GM18870 (cell line): ENCODE data around the gene EPHA1.
"Not testable (repeated sequence)": the region's sequence is repeated elsewhere in the genome, so short reads cannot be mapped to it uniquely, and the experiment has no call there.

Experiments used
- ATAC-seq: cut with Tn5 transposase; IDR thresholded peaks from one replicate; pipeline ENCODE4 v1.9.1; 2021; ENCODE audit warnings: moderate library complexity; ENCODE audit not compliant: unreplicated experiment

EPHA1 gene

DNA sequence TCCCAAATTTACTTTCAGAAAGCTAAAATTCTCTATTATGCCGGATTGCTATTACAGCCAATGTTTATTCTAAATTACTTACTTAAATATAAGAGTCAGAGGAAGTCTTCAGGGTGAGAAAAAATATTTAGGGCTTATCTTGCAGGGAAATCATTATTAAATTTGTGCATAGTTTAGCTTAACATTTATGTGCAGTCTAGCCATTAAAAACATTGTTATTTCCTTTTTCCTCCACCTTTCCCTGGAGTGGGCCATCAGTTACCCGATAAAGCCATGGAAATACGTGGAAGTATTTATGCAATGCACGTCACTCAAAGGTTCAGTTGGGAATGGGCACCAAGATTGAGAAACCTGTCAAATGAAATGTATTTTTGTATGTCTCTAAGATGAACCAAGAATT is 25.1 kb upstream of the EPHA1 start:
- no peak for ATAC-seq

DNA sequence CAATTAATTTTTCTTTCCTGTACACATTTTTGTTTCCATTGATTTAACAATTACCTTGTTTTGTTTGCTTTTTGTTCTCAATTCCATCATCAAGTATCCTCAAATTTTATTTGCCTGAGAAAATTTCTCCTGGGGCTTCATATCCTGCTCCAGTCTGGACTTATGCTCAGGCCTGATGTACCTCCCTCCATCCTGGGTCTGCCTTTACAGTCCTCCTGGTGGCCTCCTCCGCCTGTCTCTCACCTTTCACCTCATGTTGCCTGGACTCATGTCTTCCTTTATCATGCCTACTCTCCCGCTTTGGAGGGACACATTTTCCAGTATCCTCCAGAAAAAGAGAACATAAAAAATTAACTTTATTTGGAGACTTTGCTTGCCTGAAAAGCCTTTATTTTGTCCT is 22.5 kb upstream of the EPHA1 start:
- ATAC-seq, result no peak

DNA sequence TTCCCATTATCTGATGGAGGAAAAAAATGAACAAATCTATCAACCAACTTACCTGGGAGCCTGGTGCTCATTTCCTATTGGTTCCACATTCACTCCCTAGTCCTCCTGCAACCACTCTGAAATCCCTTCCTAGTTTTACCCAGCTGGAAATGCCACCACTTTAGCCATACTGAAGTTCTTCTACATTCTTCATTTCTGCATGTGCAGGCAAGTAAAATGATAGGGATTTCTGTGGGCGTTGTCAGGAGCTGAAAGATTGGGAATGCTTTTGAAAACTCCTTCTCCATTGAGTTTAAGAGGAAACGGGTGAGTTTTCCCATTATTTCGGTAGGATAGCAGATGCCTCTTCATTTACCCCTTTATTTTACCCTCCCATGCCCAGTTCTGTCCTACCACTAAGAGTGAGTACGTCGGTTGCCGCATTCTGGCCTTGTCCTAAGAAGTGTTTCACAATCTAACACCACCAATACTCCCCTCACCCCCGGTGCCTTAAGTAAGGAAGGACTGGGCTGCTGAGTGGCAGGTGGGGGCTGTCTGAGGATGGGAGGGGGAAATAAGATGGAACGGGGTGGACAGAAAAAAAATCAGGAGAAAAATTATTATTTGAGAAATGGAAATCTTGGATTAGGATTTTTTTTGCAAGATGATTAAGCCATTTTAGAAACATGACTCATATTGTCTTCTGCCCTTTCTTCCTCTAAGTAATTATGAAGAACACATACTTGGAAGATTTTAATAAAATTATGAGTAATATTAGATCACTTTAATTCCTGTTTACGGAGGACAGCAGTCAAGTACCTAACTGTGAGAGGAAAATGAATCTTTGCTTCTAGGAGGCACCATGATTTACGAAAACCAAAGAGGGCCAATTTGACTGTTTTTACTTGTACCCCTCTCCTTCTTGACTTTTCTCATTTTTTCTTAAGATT is 21.4 kb upstream of the EPHA1 start:
- ATAC-seq, result no peak

DNA sequence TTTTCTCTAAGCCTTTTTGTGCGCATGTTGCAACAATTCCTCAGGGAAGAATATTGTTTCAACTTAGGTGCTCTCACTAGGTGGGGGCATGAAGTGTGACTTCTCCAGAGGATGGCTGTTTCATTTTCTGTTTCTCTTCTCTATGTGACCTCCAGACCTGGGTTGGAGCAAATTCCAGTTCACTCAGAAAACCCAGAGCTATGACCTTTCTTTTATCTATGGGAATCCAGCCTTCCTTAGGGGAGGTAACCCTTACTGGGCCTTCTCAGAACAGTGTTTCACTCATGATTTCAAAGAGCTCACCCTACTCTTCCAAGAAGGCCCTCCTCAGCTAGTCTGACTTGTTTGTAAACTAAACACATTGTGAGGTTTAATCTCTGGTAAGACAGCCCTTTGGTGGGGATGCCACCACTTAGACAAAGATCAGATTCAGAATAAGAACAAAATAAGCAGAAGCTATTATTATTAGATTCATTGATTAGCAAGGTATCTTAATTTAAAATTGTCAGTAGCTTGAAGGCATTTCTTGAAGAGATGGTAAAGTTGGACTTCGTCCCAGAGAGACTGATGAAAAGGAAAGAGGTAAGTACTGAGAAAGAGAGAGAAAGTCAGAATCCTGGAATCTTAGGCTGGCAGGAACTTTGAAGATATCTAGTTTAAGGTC is 18.0 kb upstream of the EPHA1 start:
- ATAC-seq, result no peak

DNA sequence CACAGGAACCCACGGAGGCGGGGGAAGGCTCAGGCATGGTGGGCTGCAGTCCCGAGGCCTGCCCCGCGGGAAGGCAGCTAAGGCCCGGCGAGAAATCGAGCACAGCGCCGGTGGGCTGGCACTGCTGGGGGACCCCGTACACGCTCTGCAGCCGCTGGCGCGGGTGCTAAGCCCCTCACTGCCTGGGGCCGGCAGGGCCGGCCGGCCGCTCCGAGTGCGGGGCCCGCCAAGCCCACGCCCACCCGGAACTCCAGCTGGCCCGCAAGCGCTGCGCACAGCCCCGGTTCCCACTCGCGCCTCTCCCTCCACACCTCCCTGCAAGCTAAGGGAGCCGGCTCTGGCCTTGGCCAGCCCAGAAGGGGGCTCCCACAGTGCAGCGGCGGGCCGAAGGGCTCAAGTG is 15.8 kb upstream of the EPHA1 start:
- ATAC-seq, result not testable (repeated sequence)

DNA sequence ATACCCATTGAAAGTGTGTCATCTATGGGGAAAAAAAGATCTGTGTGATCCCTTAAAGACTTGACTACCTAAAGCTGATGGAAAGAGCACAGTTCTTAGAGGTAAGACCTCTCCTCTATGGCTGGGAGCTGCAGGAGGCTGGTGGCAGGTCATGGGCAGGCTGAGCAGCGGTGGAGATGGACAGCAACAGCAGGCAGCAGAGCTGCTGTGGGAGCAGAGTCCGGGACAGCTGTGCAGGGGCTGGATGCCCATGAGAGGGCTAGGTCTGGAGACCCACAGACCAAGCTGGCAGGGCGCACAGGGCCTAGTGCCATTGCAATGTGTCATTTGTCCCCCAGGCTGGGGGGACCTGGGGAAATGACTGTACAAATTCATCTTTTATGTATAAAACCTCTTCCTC is 13.4 kb upstream of the EPHA1 start:
- no peak for ATAC-seq

DNA sequence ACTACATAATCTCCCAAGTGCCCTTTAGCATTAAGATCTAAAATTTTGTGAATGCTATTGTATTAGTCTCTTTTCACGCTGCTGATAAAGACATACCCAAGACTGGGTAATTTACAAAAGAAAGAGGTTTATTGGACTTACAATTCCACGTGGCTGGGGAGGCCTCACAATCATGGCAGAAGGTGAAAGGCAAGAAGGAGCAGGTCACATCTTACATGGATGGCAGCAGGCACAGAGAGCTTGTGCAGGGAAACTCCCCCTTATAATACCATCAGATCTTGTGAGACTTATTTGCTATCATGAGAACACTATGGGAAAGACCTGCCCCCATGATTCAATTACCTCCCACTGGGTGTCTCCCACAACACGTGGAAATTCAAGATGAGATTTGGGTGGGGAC is 12.0 kb upstream of the EPHA1 start:
- ATAC-seq, result not testable (repeated sequence)

DNA sequence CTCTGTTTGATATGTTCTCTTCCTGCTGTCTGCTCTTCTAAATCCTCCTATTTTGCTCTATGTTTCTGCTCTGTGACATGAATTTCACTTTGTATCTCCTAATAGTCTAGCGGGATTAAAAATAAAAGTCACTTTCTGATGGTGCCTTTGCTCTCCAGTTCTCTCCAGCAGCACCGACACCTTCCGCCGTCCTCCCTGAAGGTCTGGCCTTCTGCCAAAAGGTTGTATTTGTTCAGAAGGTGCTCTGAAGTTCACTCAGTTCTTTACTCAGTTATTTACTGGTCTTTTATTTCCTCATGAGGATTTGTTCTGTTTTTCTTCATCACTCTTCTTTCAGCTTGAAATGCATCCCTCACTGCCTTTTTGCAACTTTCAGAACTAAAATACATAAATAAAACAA is 11.2 kb upstream of the EPHA1 start:
- no peak for ATAC-seq

DNA sequence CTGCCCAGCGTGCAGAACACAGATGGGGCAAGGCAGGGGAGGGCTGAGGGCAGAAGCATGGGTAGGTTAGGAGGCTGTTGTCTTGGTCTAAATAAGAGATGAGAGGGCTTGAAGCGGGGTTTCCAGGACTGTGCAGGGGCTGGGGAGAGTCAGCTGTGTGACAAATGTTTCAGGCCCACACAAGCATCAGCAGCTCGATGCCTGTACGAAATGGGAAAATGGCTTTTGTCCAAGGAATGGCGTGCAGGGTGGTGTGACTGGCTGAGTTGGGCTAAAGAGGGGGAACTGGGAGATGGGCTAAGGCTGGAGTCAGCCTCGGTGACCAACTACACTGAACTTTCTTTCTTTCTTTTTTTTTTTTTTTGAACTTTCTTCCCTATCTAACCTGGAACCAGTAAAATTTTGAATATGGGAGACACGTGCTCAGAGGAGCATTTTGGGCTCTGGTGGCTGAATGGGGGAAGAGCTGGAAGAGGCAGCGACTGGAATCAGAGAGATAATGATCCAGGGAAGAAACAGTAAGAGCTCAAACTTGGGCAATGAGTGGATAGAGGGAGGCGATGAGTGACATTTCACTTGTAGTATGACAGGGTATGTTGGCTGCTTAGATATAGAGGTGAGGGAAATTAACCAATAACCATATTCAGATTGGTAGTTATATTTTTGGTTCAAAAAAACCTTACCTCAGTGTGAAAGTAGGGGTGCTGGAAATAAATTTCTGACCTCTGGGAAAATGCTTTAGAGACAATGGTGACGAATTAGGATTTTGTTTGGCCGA is 10.2 kb upstream of the EPHA1 start:
- ATAC-seq, result no peak

DNA sequence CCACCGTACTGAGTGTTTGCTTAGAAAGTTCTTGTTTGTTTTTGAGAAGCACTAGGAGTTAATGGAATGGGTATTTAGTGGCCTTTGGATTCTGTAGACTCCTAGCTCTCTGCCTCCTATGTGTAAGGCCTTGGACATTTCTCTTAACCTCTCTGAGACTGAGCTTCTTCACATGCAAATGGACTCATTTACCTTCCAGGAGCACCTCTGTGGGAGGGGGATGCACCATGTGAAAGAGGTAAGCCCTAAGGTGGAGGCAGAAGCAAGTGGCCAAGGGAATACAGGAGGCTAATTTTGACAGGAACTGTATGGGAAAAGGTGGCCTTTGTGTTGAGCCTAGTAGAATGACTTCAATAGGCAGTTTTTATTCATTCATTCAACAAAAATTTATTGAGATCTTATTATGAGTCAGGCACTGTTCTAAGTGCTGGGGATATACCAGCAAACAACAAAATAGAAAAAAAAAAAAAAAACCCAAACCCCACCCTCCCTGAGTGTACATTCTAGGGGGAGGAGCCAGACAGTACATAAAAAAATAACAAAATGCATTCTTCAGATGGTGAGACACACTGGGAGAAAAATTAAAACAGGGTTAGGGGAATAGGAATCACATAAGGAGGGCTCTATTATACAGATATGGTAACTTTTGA is 9.2 kb upstream of the EPHA1 start:
- no peak for ATAC-seq

DNA sequence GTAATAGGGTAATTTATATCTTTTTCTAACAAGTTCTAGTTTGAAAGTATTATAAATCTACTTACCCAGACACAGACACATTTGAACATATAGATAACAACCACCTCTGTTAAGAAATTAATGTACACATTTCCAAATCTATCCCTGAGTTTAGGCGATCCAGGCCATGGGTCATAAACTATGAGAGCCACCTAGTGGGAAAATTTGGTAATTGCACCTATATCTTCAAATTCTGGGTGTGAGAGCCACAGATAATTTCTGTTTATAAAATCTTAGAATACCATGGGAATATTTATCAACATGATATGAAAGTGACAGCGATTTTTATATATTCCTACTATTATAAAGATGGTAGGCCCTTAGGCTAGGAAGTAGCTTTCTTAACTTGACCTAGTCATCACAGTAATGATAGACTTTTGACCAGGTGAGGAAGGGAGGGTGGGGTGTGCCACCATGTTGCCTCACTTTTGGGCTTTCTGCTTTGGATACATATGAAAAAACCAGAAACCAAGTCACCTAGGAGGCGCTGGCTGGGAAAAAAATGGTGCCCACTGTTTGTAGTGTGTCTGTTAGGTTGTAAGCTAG is 8.0 kb upstream of the EPHA1 start:
- no peak for ATAC-seq

DNA sequence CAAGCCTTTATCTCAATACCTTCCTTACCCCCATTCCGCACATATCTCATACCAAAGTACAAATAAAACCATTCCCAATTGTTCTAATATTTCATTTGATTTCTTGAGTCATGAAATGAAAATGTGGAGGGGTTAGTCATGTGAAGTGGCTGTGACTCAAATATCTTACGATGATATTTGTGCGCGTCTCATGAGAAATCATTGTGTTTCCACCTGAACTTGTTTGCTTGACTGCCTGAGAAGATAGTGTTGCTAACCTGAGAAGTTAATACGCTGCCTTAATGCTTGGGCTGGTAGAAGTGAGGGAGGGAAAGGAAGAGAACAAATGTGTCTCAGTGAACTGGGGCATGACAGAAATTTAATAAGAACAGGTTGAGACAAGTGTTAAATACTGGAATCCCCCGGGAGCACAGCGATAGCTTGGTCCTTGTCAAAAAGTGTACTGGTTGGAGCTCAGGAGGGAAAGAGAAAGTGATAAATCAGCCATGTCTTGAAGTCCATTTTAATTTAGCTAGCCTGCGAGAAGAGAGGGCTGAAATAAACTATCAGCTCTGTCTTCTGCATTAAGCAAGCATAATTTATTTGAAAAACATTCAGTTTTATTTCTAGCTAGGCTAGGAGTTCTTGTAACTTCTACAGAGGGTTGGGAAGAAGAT is 7.2 kb upstream of the EPHA1 start:
- ATAC-seq, result no peak

DNA sequence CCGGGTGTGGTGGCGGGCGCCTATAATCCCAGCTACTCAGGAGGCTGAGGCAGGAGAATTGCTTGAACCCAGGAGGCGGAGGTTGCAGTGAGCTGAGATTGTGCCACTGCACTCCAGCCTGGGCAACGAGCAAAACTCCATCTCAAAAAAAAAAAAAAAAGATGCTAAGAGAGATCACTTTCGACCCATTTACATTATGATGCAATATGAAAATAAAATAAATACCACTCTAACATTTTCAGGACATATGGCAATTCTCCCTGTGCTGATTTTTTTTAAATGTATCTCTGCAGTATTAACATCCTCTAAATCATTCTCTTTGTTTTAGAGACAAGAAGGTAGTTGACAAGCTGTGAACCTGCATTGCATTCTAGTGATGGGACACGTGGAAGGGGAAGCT is 6.6 kb upstream of the EPHA1 start:
- ATAC-seq, result not testable (repeated sequence)

DNA sequence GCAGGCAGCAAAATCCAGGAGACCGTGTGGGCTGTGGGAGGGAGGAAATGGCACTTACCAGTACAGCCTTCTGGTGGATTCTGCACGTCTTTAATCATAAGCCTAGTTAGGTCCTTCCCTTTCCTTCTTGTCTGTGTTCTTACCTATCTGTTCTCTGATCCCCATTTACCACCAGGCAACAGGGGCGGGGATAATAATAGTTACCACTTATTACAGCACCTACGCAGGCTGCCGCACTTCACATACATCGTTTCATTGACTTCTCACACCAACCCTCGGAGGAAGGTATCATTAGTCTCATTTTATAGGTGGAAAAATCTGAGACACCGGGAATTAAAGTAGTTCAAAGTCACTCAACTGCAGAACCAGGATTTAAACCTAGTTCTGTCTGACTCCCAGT is 4.5 kb upstream of the EPHA1 start:
- no peak for ATAC-seq

DNA sequence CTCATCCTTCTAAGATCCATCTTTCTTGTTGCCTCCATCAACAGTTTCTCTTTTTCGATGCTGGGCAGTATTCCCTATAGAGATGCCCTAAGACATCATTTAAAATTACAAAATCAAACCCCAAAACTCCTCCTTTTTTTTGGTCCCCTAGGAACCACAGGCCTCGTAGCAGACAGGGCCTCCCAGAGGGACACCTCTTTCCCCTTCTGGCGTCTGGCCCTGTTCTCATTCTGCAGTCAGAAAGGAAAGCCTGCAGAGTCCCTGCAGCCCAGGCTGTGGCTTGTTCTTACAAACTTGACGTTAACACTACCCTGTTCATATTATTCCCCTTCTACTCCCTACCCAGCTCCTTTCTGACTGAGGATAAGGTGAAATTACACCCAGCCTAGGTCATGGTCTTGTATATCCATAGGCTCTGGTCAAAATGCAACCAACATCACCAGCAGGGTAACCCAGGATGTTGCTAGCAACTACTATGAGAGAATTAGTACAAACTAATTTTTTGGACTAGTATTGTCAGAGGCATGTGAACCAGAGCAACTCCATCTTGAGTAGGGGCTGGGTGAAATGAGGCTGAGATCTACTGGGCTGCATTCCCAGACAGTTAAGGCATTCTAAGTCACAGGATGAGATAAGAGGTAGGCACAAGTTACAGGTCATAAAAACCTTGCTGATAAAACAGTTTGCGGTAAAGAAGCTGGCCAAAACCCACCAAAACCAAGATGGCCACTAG is 3.5 kb upstream of the EPHA1 start:
- no peak for ATAC-seq

DNA sequence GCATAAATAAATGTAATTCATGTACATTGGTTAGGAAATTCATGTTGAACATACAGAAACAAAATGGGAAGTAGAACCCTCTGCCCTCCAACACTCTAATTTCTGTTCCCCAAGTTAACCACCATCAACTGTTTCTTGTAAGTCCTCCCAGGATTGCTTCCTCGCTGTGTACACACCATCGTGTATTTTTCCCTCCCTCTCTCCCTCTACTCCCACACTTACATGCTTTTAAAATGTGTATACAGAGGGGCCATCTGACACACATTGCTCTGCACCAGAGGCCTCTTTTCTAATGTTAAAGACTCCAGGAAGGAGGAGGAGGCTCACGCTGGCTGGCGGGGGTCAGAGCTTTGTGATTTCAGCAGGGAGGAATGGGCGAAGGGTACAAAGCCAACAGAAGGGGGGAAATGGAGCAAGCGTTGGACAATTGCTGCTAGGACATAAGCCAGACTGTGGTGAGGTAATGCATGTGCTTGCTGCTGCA is 1.9 kb upstream of the EPHA1 start:
- no peak for ATAC-seq

DNA sequence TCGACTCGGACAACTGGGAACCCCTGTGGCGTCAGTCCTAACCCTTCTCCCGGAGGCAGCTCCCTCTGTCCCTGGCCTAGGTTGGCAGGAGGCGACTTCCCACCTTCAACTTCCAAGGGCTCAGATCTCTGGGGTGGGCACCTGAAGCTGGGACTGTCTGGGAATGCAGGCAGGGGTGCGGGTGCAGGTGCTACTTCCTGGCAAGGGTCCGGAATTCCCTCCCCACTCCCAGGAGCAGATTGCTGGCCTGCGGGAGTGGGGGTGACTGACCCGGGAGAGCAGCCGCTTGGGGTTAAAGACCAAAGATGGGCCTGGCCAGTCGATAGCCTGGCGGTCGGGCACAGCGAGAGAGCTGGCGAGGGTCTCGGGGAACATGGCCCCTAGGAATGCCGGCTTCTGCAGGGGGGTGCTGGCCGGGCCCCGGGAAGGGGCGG is 387 bp downstream of the EPHA1 start:
- no peak for ATAC-seq

DNA sequence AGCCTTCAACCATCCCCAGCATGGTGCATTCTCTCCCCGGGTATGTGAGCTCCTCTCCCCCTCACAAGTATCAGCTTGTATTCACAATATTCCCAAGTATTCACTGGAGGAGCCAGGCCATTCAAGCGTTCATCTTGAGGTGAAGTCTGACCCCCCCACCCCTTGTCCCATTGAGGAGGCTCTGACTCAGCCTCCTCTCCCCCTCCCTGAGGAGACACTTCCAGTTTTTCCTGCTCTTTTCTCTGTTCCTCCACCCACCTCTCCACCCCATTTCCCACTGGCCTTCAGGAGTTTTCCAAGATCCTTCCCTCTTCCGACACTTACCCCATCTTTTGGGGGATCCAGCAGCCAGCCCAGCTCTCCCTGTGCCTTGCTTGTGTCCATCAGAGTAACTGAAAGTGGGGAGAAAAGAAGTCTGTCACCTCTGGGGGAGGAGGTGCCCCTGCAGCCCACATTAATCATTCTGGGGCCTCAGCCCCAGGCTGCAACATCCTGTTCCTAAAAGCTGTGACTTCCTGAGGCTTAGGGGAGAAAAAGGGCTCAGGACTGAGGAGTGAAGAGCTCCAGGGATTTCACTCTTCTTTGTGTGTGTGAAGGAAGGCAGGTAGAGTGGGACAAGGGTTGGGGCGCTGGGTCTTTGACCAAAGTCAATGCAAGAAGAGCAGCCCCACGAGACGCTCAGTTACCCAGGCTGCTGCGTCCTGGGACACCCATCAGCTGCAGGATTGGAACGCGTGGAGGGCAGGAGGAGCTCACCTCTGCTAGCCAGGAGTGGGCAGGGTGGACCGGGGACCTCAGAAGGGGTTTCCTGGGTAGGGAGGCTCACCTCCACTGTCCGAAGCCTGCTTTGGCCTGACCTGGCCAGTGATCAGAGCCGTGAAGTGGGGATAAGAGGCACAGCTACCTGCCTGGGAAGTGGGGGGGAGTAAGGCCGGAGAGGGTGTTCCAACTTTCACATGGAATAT is 1.1 kb downstream of the EPHA1 start:
- no peak for ATAC-seq
